SK-N-SH (cell line): ENCODE results near the gene SDCCAG8. TPM values are rescaled to one million over a fixed set of nuclear protein-coding genes. Genes with fewer than 3 reads are reported as not detected.

Experiments
- CTCF ChIA-PET: fragments of 300-600, 350-600 bp; formaldehyde crosslinking; extraction: SDS; loops from one replicate; lab custom pipeline; 2021; lab: Yijun Ruan, JAX
- POLR2A ChIA-PET: fragments of 350-600 bp; sonication (Branson Sonifier 250); formaldehyde crosslinking; extraction: SDS; loops from one replicate; lab custom pipeline; 2020; ENCODE audit warnings: antibody characterized with exemption, inconsistent platforms; lab: Yijun Ruan, JAX
- DNase-seq: peaks from one replicate; pipeline ENCODE4 v3.0.0; 2012
- H2AFZ ChIP-seq: fragments of 200-600 bp; sonication (generic); 2 replicates; pipeline ENCODE4 v1.8.1; 2016; ENCODE audit warnings: antibody characterized with exemption, mild to moderate bottlenecking, low read depth
- H3F3A ChIP-seq: fragments of 200-600 bp; sonication (generic); replicated peaks from 2 replicates; pipeline ENCODE3; 2016; ENCODE audit warnings: antibody characterized with exemption, mild to moderate bottlenecking; ENCODE audit not compliant: insufficient read depth
- H3K27ac ChIP-seq, 2 experiments: fragments of 200-500 bp in 1 of 2; fragments of 200-600 bp in 1 of 2; sonication (Bioruptor generic) in 1 of 2; sonication (generic), shearing (Covaris generic) in 1 of 2; 2 replicates each; pipeline versions ENCODE4 v1.5.1 to v1.6.1; 2014 to 2016; ENCODE audit warnings: low read depth in 2 of 2, inconsistent platforms in 1 of 2, low read length in 1 of 2, mild to moderate bottlenecking in 1 of 2, mixed read lengths in 1 of 2
- H3K27me3 ChIP-seq: fragments of 200-600 bp; sonication (generic), shearing (Covaris generic); 2 replicates; pipeline ENCODE4 v1.6.1; 2016; ENCODE audit warnings: mixed run types; ENCODE audit not compliant: insufficient read depth
- H3K36me3 ChIP-seq, 2 experiments: fragments of 200-500 bp in 1 of 2; fragments of 200-600 bp in 1 of 2; sonication (Bioruptor generic) in 1 of 2; sonication (generic) in 1 of 2; replicated peaks in 1 of 2; 2 replicates each; pipeline versions ENCODE3 to v1.5.1; 2014 to 2016; ENCODE audit warnings: low read length in 1 of 2, mild to moderate bottlenecking in 1 of 2; ENCODE audit not compliant: insufficient read depth in 2 of 2, control insufficient read depth in 1 of 2
- H3K4me1 ChIP-seq, 2 experiments: fragments of 200-500 bp in 1 of 2; fragments of 200-600 bp in 1 of 2; sonication (Bioruptor generic) in 1 of 2; sonication (generic), shearing (Covaris generic) in 1 of 2; 2 replicates each; pipeline versions ENCODE4 v1.5.1 to v1.6.1; 2014 to 2016; ENCODE audit warnings: low read depth in 1 of 2, low read length in 1 of 2, mixed run types in 1 of 2; ENCODE audit not compliant: insufficient read depth in 2 of 2, control insufficient read depth in 1 of 2
- H3K4me2 ChIP-seq: fragments of 200-600 bp; sonication (generic), shearing (Covaris generic); 2 replicates; pipeline ENCODE4 v1.6.1; 2017; ENCODE audit warnings: mixed run types
- H3K4me3 ChIP-seq, 2 experiments: fragments of 200-500 bp in 1 of 2; fragments of 200-600 bp in 1 of 2; sonication (Bioruptor generic) in 1 of 2; sonication (generic), shearing (Covaris generic) in 1 of 2; 2 replicates each; pipeline versions ENCODE4 v1.5.1 to v1.8.1; 2014 to 2016; ENCODE audit warnings: low read depth in 2 of 2, inconsistent platforms in 1 of 2, low read length in 1 of 2, mild to moderate bottlenecking in 1 of 2, mixed read lengths in 1 of 2, moderate library complexity in 1 of 2
- H3K79me2 ChIP-seq: fragments of 200-600 bp; sonication (generic); 2 replicates; pipeline ENCODE4 v1.8.1; 2017; ENCODE audit warnings: mild to moderate bottlenecking; ENCODE audit not compliant: insufficient read depth
- H3K9ac ChIP-seq: fragments of 200-600 bp; sonication (generic); 2 replicates; pipeline ENCODE4 v1.6.1; 2017; ENCODE audit warnings: mixed run types
- H3K9me2 ChIP-seq: fragments of 200-600 bp; sonication (generic); 2 replicates; pipeline ENCODE4 v1.6.1; 2017; ENCODE audit warnings: mixed run types
- H3K9me3 ChIP-seq: fragments of 200-600 bp; sonication (generic); 2 replicates; pipeline ENCODE4 v1.6.1; 2017; ENCODE audit warnings: mixed run types, mild to moderate bottlenecking, moderate library complexity
- H4K20me1 ChIP-seq: fragments of 200-600 bp; sonication (generic); 2 replicates; pipeline ENCODE4 v1.6.1; 2017; ENCODE audit warnings: mild to moderate bottlenecking, mixed run types; ENCODE audit not compliant: insufficient read depth
- CHD2 ChIP-seq: fragments of 150-350 bp; IDR thresholded peaks from 2 replicates; pipeline ENCODE4 v1.6.1; 2018; ENCODE audit warnings: low read length; ENCODE audit not compliant: partially characterized antibody
- ELF1 ChIP-seq: IDR thresholded peaks from 2 replicates; pipeline ENCODE4 v1.4.0; 2012
- EZH2phosphoT487 ChIP-seq: fragments of 200-600 bp; sonication (generic); IDR thresholded peaks from 2 replicates; pipeline ENCODE4 v1.6.1; 2017; ENCODE audit warnings: low read depth, mixed run types, mild to moderate bottlenecking, antibody characterized with exemption, moderate library complexity, borderline replicate concordance
- FOXM1 ChIP-seq: IDR thresholded peaks from 2 replicates; pipeline ENCODE4 v1.4.0; 2012; ENCODE audit warnings: low read depth, mild to moderate bottlenecking
- GATA2 ChIP-seq: sonication (generic); formaldehyde crosslinking; IDR thresholded peaks from 2 replicates; pipeline ENCODE4 v1.5.0; 2020; ENCODE audit warnings: mild to moderate bottlenecking, missing genetic modification reagents
- JUND ChIP-seq: IDR thresholded peaks from 2 replicates; pipeline ENCODE4 v1.4.0; 2012
- MXI1 ChIP-seq: IDR thresholded peaks from 2 replicates; pipeline ENCODE4 v1.6.1; 2012; ENCODE audit warnings: mild to moderate bottlenecking, low read depth, low read length, improper control_type of control experiment
- PBX3 ChIP-seq: IDR thresholded peaks from 2 replicates; pipeline ENCODE4; 2012
- RAD21 ChIP-seq: IDR thresholded peaks from 2 replicates; pipeline ENCODE4 v1.6.1; 2012; ENCODE audit warnings: mild to moderate bottlenecking, low read length
- RFX5 ChIP-seq: IDR thresholded peaks from 2 replicates; pipeline ENCODE4 v1.6.1; 2012; ENCODE audit warnings: mild to moderate bottlenecking, improper control_type of control experiment, low read length
- SIN3A ChIP-seq: IDR thresholded peaks from 2 replicates; pipeline ENCODE4 v1.6.1; 2012; ENCODE audit warnings: low read depth, mild to moderate bottlenecking, low read length, moderate library complexity, borderline replicate concordance
- SMC3 ChIP-seq: IDR thresholded peaks from 2 replicates; pipeline ENCODE4 v1.6.1; 2012; ENCODE audit warnings: low read depth, low read length, improper control_type of control experiment
- TCF12 ChIP-seq: IDR thresholded peaks from 2 replicates; pipeline ENCODE4 v1.4.0; 2012
- TEAD4 ChIP-seq: IDR thresholded peaks from 2 replicates; pipeline ENCODE4 v1.4.0; 2012; ENCODE audit warnings: mild to moderate bottlenecking, borderline replicate concordance; ENCODE audit not compliant: insufficient read depth
- WGBS: methylation state at CpG from one replicate; pipeline ENCODE4 v1.1.6; 2017; ENCODE audit warnings: low lambda C conversion rate; 5-methylcytosine and 5-hydroxymethylcytosine counted together
- polyA plus RNA-seq, 3 experiments: library from polyadenylated mRNA; depleted of rRNA; stranded (reverse); fragments of >200 nt; gene quantifications; 2 replicates each; pipeline ENCODE4 v1.2.3, GENCODE V29; 2012
- TF ChIP-seq, protein P1 (sequence below): IDR thresholded peaks from 2 replicates; pipeline ENCODE4 v1.4.0; 2012; ENCODE audit warnings: low read depth, borderline replicate concordance
- TF ChIP-seq, protein P2 (sequence below): IDR thresholded peaks from 2 replicates; pipeline ENCODE4 v1.4.0; 2012; ENCODE audit warnings: low read depth
- TF ChIP-seq, protein P3 (sequence below): IDR thresholded peaks from 2 replicates; pipeline ENCODE4 v1.4.0; 2012; ENCODE audit warnings: low read depth, borderline replicate concordance

SDCCAG8 gene
- polyA plus RNA-seq, 1 of the 3 experiments (the other 2 are of a cell fraction), result 22.7 TPM

DNA sequence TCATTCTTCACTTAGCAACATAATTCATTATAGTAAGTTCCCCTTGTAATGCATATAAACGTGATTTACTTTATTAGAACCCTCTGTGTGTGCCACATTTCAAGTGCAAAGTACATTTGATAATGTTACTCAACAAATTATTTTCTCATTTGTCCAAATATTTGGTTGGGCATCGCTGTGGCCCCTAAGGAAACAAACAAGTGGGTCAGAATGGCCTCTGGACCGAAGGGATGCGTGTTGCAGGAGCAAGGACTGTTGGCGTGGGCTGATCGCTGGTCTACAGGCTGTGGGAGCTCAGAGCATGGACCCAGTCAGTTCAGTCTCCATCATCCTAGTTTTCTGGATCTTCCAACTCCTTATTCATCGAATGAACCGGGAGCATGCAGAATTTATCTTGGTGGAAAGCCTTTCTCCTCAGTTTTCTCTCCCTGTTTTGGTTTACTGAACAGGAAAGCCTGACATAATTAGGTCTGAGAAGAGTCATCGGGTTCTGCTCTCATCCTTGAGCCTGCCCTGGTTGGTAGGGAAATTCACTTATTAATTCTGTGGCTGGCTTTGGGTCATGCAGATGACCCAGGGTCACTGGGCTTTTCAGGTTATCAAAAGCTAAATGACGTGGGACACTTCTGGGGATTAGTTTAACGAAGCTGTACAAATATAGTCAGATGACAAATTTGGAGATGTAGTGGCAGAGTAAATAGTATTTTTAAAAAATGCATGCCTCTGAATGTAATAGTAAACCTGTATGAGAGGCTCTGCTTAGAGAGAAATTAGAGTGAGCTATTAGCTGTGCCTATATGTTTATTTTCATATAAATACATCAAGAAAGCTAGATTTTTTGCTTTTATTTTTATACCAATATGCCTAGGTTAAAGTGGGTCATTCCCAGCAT lies 200.2 kb downstream of the SDCCAG8 start:
- WGBS, result 96% methylated on average over 11 of the region's 11 CpGs
- ChIA-PET POLR2A (no interaction called here), CTCF (no interaction called here)
- Histone ChIP-seq H3K4me2 (no peak overlapping the region), H3K9ac (no peak overlapping the region), H3F3A (no peaks in the 10 kb centered on the region), H3K27ac (no peak overlapping the region), H3K4me3 (no peak overlapping the region), H3K9me2 (no peaks in the 10 kb centered on the region), H3K79me2 (no peaks in the 10 kb centered on the region), H3K27me3 (no peaks in the 10 kb centered on the region), H3K4me1 (no peaks in the 10 kb centered on the region), H3K36me3 (peaks cover 4 to 28% of the 10 kb centered on the region in 2 experiments), H4K20me1 (no peaks in the 10 kb centered on the region), H2AFZ (no peak overlapping the region), H3K9me3 (no peaks in the 10 kb centered on the region)
- DNase-seq, result no peak
- TF ChIP-seq SMC3 (no peak), TCF12 (no peak)

DNA sequence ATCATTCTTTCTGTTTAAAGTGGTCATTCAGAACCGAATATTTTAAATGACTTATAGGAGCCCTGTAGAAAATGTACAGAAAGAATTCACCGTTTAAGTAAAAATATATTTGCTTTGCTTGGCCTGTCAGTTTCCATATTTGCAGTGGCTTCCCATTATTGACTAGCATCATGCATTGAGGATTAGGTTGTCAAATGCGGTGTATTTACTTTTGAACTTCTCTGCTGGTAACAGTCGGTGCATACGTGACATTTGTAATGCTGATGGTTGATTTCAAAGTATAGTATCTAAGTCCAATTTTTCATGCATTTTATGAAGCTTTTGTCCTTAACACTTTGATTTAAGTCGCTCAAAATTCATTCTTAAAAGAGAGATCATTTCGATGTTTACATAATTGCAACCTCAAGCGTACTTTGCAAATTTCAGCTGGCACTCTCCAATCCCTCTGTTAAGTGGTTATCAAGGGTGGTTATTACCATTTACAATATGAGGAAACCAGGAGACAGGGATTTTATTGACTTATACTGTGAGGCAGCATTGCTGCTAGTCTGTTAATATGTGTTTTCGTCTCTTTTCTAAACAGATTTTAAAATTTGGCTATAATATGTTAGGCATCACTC lies 201.6 kb downstream of the SDCCAG8 start:
- Histone ChIP-seq H3K79me2 (no peaks in the 10 kb centered on the region), H3K4me3 (no peak overlapping the region), H3K9ac (no peak overlapping the region), H3F3A (no peaks in the 10 kb centered on the region), H3K9me2 (no peaks in the 10 kb centered on the region), H2AFZ (no peak overlapping the region), H3K9me3 (no peaks in the 10 kb centered on the region), H3K36me3 (peaks cover 4 to 37% of the 10 kb centered on the region in 2 experiments), H3K27me3 (no peaks in the 10 kb centered on the region), H3K4me1 (no peaks in the 10 kb centered on the region), H3K4me2 (no peak overlapping the region), H3K27ac (no peak overlapping the region), H4K20me1 (no peaks in the 10 kb centered on the region)
- ChIA-PET POLR2A (no interaction called here), CTCF (no interaction called here)
- 94% methylated on average over 9 of the region's 9 CpGs for WGBS
- no peak for DNase-seq
- TF ChIP-seq SMC3 (no peak), GATA2 (CRISPR knock-in tag) (no peak), SIN3A (no peak), JUND (no peak), RAD21 (no peak), EZH2phosphoT487 (no peak), ELF1 (no peak), CHD2 (no peak), PBX3 (no peak), MXI1 (no peak), FOXM1 (no peak), TEAD4 (no peak), RFX5 (no peak)
- TF ChIP-seq, protein P1, sequence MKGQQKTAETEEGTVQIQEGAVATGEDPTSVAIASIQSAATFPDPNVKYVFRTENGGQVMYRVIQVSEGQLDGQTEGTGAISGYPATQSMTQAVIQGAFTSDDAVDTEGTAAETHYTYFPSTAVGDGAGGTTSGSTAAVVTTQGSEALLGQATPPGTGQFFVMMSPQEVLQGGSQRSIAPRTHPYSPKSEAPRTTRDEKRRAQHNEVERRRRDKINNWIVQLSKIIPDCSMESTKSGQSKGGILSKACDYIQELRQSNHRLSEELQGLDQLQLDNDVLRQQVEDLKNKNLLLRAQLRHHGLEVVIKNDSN, result no peak
- TF ChIP-seq, protein P2, sequence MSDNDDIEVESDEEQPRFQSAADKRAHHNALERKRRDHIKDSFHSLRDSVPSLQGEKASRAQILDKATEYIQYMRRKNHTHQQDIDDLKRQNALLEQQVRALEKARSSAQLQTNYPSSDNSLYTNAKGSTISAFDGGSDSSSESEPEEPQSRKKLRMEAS, result no peak
- TF ChIP-seq, protein P3, sequence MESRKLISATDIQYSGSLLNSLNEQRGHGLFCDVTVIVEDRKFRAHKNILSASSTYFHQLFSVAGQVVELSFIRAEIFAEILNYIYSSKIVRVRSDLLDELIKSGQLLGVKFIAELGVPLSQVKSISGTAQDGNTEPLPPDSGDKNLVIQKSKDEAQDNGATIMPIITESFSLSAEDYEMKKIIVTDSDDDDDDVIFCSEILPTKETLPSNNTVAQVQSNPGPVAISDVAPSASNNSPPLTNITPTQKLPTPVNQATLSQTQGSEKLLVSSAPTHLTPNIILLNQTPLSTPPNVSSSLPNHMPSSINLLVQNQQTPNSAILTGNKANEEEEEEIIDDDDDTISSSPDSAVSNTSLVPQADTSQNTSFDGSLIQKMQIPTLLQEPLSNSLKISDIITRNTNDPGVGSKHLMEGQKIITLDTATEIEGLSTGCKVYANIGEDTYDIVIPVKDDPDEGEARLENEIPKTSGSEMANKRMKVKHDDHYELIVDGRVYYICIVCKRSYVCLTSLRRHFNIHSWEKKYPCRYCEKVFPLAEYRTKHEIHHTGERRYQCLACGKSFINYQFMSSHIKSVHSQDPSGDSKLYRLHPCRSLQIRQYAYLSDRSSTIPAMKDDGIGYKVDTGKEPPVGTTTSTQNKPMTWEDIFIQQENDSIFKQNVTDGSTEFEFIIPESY, result no peak
